GM19193 (cell line): ENCODE results near the gene LCN6.
A peak's percentile ranks its signal among the peaks of the same experiment; 100 is the strongest.

Source experiments
- POLR2A ChIP-seq: IDR thresholded peaks from 4 replicates; pipeline ENCODE4 v1.6.1; 2011; ENCODE audit not compliant: insufficient read depth, insufficient read length; ENCODE audit errors: extremely low read depth

Gene LCN6

GRCh38 chr9:136722093-136722968 is 26.0 kb downstream of the LCN6 start:
- peak; percentile 20 for TF ChIP-seq POLR2A

DNA sequence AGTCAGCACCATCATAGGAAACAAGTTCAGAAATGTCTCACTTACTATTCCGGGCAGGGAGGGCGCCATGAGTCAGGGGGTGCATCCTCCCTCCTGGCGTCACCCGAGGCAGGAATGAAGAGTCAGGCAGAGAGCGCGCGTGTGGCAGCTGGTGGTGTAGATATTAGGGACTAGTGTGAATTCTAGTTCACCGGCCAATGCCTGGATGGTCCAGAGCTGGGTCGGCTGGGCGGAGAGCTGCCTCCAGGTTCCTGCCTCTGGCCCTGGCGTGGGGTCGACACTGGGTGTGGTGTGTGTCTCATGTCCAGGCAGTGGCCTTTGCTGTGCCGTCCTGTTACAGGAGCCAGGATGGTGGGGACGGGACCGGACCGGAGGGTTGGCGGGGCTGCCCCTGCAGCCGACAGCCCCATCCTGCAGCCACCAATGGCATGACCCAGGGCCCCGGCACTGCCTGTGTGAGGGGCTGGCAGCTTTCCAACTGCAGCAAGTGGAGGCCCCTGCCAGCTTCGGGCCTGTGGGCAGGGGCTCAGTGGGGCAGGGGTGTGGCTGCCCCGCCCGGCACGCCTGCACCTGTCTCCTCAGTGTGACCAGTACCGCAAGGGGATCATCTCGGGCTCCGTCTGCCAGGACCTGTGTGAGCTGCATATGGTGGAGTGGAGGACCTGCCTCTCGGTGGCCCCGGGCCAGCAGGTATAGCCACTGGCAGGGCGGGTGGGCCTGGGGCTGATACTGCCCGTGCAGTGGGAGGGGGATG is 26.8 kb downstream of the LCN6 start:
- no peak for TF ChIP-seq POLR2A

- no peak for TF ChIP-seq POLR2A
Observed at GRCh38 chr9:136720898-136721338, 27.4 kb downstream of the LCN6 start.

DNA sequence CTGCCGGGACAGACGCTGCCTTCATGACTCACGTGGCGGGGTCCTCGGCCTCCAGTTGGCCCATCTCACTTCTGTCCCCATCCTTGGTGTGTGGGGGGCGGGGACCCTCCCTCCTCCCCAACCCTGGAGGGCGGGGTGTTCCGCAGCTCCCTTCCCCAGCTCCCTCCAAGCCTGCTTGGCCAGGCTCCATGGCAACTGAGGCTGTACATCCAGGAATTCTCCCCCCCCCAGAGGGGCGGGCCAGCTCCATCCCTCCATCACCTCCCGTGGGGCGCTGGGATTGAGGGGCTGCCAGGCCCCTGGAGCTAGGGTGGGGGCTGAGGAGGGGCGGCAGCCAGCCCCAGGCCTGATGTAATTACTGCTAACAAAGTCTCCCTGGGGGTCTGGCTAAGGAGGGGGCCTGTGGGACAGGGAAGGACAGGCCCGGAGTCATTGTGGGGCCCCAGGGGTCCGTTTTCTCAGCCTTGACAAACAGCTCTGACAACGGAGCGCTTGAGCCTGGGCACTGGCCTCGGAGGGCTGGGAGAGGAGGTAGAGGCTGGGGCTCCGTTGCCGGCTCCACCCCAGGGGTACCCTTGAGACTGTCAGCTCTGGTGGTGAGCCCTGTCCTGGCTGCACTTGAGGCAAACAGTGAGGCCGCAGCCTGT is 28.0 kb downstream of the LCN6 start:
- TF ChIP-seq POLR2A, result no peak

DNA sequence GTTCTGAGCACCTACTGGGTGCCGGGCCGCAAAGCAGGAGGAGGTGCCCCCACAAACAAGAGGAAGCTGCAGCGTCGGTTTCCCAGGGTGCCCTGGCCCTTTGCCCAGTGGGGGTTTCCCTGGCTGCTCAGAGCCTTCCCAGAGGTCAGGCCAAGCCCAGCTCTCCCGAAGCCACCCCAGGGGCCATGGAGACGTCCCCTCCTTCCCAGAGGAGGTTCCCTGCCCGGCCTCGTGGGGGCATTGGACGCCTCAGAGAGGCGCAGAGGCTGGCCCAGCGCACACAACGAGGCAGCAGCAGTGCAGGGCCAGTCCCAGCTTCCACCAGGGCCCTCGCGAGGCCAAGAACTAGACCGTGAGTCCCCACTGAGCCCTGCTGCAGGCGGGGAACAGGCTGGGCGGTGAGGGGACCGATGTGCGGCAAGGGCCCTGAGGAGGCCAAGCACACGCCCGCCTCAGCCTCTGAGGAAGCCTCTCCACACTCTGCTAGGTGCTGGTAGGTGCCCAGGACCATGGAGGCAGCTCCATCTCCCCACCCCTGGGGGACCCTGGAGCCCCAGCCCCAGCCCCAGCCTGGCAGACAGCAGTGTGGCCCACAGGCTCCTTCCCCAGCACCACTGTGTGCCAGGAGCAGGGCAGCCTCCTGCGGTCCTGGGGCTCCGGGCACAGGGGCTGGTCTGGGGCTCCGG is 29.0 kb downstream of the LCN6 start:
- TF ChIP-seq POLR2A, result no peak

DNA sequence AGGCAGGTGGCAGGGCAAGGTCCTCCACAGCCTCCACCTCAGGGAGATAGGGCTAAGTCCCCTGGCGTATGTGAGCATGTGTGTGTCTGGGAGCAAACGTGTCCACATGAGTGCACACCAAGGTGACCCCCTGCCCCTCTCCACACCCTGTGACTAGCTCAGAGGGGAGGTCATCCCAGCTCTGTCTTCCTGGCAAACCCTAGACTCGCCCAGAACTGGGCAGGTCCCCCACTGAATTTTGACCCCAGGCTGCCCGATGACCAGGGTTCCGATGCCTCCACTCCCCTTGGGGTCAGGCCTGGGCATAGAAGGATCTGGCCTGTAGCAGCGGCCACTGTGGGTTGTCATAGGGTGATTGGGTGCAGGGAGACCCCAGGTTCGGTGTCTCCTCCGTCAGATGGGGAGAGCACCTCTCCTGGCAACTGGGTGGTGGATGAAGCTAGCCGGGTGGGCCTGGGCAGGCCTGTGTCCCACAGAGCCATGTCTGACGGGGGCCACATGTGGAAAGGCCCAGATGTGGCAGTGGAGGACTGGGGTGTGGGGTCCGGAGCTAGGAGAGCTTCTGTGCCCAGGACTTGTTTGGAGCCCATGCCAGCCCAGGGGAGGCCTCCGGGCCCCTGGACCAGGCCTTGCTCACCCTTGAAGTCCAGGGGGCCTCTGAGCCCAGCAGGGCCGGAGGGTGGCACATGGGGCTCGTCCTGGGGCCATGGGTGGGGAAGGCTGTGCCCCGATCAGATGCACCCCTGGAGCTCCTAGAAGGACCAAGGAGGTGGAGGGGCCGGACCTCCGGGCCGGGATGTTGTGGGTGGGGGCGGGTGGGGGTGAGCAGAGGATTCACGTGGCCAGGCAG is 29.8 kb downstream of the LCN6 start:
- no peak for TF ChIP-seq POLR2A

- TF ChIP-seq POLR2A, result no peak
Observed at GRCh38 chr9:136717399-136717798, 30.9 kb downstream of the LCN6 start.

- no peak for TF ChIP-seq POLR2A
Observed at GRCh38 chr9:136714893-136715274, 33.4 kb downstream of the LCN6 start.

GRCh38 chr9:136714096-136714892 is 34.0 kb downstream of the LCN6 start:
- no peak for TF ChIP-seq POLR2A

GRCh38 chr9:136713550-136713949 is 34.8 kb downstream of the LCN6 start:
- no peak for TF ChIP-seq POLR2A

DNA sequence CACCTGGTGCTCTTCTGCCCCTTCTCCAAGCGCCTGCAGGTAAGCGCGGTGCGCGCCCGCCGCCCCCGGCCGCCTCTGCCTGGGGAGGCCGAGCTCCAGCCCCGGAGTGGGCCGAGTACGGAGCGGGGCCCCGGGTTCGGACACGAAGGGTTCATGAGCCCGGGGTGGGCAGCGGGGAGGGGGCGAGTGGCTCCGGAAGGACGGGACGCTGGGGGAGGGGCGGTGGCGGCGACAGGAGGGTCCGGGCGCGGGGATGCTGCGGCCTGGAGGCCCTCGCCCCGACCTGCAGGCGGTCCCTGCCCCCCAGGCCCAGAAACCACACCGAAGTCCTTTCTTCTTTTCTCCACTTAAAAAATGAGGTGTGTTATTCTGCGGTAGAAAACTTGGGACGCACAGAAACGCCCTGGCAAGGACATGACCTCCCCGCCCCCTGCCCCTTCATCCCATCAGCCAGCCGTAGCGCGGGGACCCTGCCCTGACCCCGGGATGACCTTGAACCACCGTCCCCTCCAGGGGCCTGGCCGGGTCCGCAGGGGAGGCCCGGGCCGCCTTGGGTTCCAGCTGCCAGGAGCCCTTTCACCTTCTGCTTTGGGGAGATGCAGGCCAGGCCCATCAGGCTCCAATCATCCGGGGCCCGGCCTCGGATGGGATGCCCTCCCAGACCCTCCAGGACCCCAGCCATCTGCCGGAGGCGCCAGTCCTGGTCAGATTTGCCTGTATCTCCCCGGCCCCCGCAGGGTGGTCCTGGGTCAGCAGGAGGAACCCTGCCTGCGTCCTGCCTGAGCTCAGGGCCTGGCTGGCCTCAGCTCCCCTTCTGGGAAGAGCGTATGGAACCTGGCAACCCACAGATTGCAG is 35.4 kb downstream of the LCN6 start:
- TF ChIP-seq POLR2A, result no peak
